K562 (cell line): ENCODE measurements around the gene PRSS56. TPM values are rescaled to one million over a fixed set of nuclear protein-coding genes. Genes with fewer than 3 reads are reported as not detected.

Experiments used
- ATAC-seq: fragments of 200-7000 bp; cut with Tn5 transposase; 3 replicates; pipeline ENCODE4 v1.9.1; 2020; ENCODE audit warnings: moderate library complexity
- BruUV-seq: library from RNA; stranded (reverse); fragments of 400-500 nt; replicated peaks from 2 replicates; lab custom pipeline; 2021; lab: Mats Ljungman, UMichigan
- CTCF ChIA-PET: fragments of 300-600 bp; formaldehyde crosslinking; extraction: SDS; loops from one replicate; lab custom pipeline; 2021; ENCODE audit warnings: low intra/inter-chr PET ratio; lab: Yijun Ruan, JAX
- POLR2A ChIA-PET: fragments of 300-600, 350-650 bp; sonication (Branson Sonifier 250); formaldehyde crosslinking; extraction: SDS; loops from one replicate; lab custom pipeline; 2021; ENCODE audit warnings: antibody characterized with exemption, inconsistent platforms; lab: Yijun Ruan, JAX
- DNase-seq, 4 experiments: peaks; one replicate each; pipeline versions ENCODE4 v3.0.0 to v3.0.0-alpha.2; 2011 to 2018; ENCODE audit warnings: low spot score in 3 of 4, mixed read lengths in 3 of 4; ENCODE audit errors: extremely low read depth in 1 of 4
- FAIRE-seq: peaks from 2 replicates; lab custom pipeline; 2011; peaks lifted over from hg19 to GRCh38; lab: Jason Lieb, UNC
- H2AFZ ChIP-seq: 2 replicates; pipeline ENCODE4 v1.6.0; 2011; ENCODE audit warnings: low read depth, low read length, control low read depth, inconsistent platforms
- H3K27ac ChIP-seq: fragments of 200-600 bp; 3 replicates; pipeline ENCODE4 v1.8.0; 2011; ENCODE audit warnings: low read depth, mild to moderate bottlenecking, control low read depth, inconsistent platforms, low read length, moderate library complexity, mixed read lengths; ENCODE audit errors: extremely low read depth
- H3K27me3 ChIP-seq, 2 experiments: fragments of 300-600 bp in 1 of 2; 2 replicates in 1 of 2; 3 replicates in 1 of 2; pipeline versions ENCODE4 v1.6.0 to v1.8.0; 2011; ENCODE audit warnings: inconsistent platforms in 2 of 2, low read length in 2 of 2, mild to moderate bottlenecking in 1 of 2, mixed read lengths in 1 of 2, moderate library complexity in 1 of 2; ENCODE audit not compliant: control insufficient read depth in 2 of 2, insufficient read depth in 2 of 2
- H3K36me3 ChIP-seq: fragments of 300-600 bp; 3 replicates; pipeline ENCODE4 v1.8.0; 2011; ENCODE audit warnings: mild to moderate bottlenecking, low read length, inconsistent platforms; ENCODE audit not compliant: control insufficient read depth, insufficient read depth
- H3K4me1 ChIP-seq, 2 experiments: fragments of 200-600 bp in 1 of 2; replicated peaks in 1 of 2; 2 replicates in 1 of 2; 3 replicates in 1 of 2; pipeline versions ENCODE4 v1.5.1 to v1.8.0; 2011; ENCODE audit warnings: inconsistent platforms in 2 of 2, low read length in 2 of 2, mild to moderate bottlenecking in 1 of 2, mixed read lengths in 1 of 2, moderate library complexity in 1 of 2; ENCODE audit not compliant: control insufficient read depth in 2 of 2, insufficient read depth in 2 of 2
- H3K4me2 ChIP-seq: 2 replicates; pipeline ENCODE4 v1.6.1; 2011; ENCODE audit warnings: low read length, control low read depth, inconsistent platforms, mixed read lengths; ENCODE audit not compliant: insufficient read depth
- H3K4me3 ChIP-seq: fragments of 200-600 bp; sonication (generic), shearing (Covaris generic); 2 replicates; pipeline ENCODE4 v1.5.1; 2016; ENCODE audit warnings: control low read depth, inconsistent platforms
- H3K79me2 ChIP-seq: fragments of 200-600 bp; 3 replicates; pipeline ENCODE4 v1.8.0; 2011; ENCODE audit warnings: low read length, inconsistent platforms; ENCODE audit not compliant: control insufficient read depth, insufficient read depth
- H3K9ac ChIP-seq, 2 experiments: 2 replicates each; pipeline versions ENCODE4 v1.6.0 to v1.6.1; 2011; ENCODE audit warnings: low read depth in 2 of 2, low read length in 2 of 2, control low read depth in 1 of 2, inconsistent platforms in 1 of 2, mild to moderate bottlenecking in 1 of 2, mixed read lengths in 1 of 2; ENCODE audit not compliant: insufficient read depth in 1 of 2
- H3K9me1 ChIP-seq: one replicate; pipeline ENCODE4 v1.6.0; 2011; ENCODE audit warnings: inconsistent platforms, mild to moderate bottlenecking, low read length, moderate library complexity; ENCODE audit not compliant: control insufficient read depth, insufficient read depth
- H3K9me3 ChIP-seq: replicated peaks from 2 replicates; pipeline ENCODE4 v1.5.1; 2011; ENCODE audit warnings: low read depth, low read length, inconsistent platforms; ENCODE audit not compliant: control insufficient read depth, insufficient read depth
- H4K20me1 ChIP-seq: replicated peaks from 2 replicates; pipeline ENCODE4 v1.6.1; 2011; ENCODE audit warnings: low read length, inconsistent platforms, mixed read lengths; ENCODE audit not compliant: control insufficient read depth, insufficient read depth
- CHCHD3 ChIP-seq: fragments of 250-450 bp; sonication (Bioruptor Pico); IDR thresholded peaks from 2 replicates; pipeline ENCODE4 v2.1.2; 2022; ENCODE audit warnings: mild to moderate bottlenecking
- CHD1 ChIP-seq: fragments of 200-600 bp; sonication (generic); IDR thresholded peaks from one replicate; pipeline ENCODE4 v1.6.1; 2012; ENCODE audit warnings: mild to moderate bottlenecking, moderate library complexity, low read length, inconsistent platforms
- CHD4 ChIP-seq: fragments of 200-600 bp; sonication (generic); IDR thresholded peaks from 3 replicates; pipeline ENCODE4 v1.6.1; 2012; ENCODE audit warnings: low read depth, mild to moderate bottlenecking, mixed read lengths, low read length, inconsistent platforms; ENCODE audit not compliant: insufficient read depth, insufficient replicate concordance, poor library complexity, severe bottlenecking
- KLF13 ChIP-seq: fragments of 450-650 bp; IDR thresholded peaks from 2 replicates; pipeline ENCODE4 v1.6.1; 2016; ENCODE audit warnings: missing genetic modification characterization, low read depth, mild to moderate bottlenecking, missing compliant biosample characterization, moderate library complexity, borderline replicate concordance
- NEUROD1 ChIP-seq: fragments of 150-350 bp; IDR thresholded peaks from 2 replicates; pipeline ENCODE4 v1.6.1; 2014; ENCODE audit warnings: borderline replicate concordance, low read length, low read depth; ENCODE audit not compliant: partially characterized antibody
- POLR2G ChIP-seq: fragments of 200-400 bp; formaldehyde crosslinking; IDR thresholded peaks from 2 replicates; pipeline ENCODE4 v1.6.1; 2017; ENCODE audit warnings: low read depth, mild to moderate bottlenecking, antibody characterized with exemption, low read length, moderate library complexity
- PPARD ChIP-seq: fragments of 250-450 bp; sonication (Bioruptor Pico); IDR thresholded peaks from 2 replicates; pipeline ENCODE4 v1.8.0; 2022; ENCODE audit warnings: inconsistent platforms, mild to moderate bottlenecking, moderate library complexity
- WGBS: fragments of 100-300 bp; shearing (Covaris generic); methylation state at CpG from one replicate; pipeline ENCODE4 v1.1.6; 2016; ENCODE audit warnings: low coverage, mixed read lengths; ENCODE audit not compliant: insufficient coverage; ENCODE audit errors: missing lambda C conversion rate; 5-methylcytosine and 5-hydroxymethylcytosine counted together
- in situ Hi-C: fragments of 300-500 bp; cut with MboI; formaldehyde crosslinking; loops from 4 replicates; pipeline ENCODE4 v1.15.0; 2018; ENCODE audit warnings: inconsistent platforms, mixed read lengths
- intact Hi-C: fragments of 100-400 bp; cut with micrococcal nuclease; formaldehyde crosslinking; loops from 2 replicates; pipeline ENCODE4 v1.14.2; 2022
- polyA plus RNA-seq, 8 experiments: library from polyadenylated mRNA; depleted of rRNA in 4 of 8; stranded (reverse) in 5 of 8; unstranded in 3 of 8; fragments of >200 nt; fragmentation: Nextera tagmentation in 2 of 8; fragmentation: Illumina TruSeq in 1 of 8; extraction: Ambion mirVana in 2 of 8; extraction: Trizol in 1 of 8; gene quantifications; 2 replicates each; pipeline versions ENCODE4 v1.2.1 to v1.2.3, GENCODE V29; 2011 to 2014; ENCODE audit warnings: inconsistent platforms in 1 of 8, missing spikeins in 1 of 8
- total RNA-seq, 7 experiments: library from RNA; depleted of rRNA in 6 of 7; stranded (reverse); fragments of >200 nt in 6 of 7; fragmentation: Illumina TruSeq in 2 of 7; extraction: Trizol in 2 of 7; gene quantifications; 2 replicates each; pipeline versions ENCODE4 v1.2.1 to v1.2.3, GENCODE V29; 2011 to 2021; ENCODE audit warnings: low replicate concordance in 1 of 7

The PRSS56 gene
- total and polyA plus RNA-seq, 9 of the 15 experiments (the other 6 are each of a cell fraction or from before 2014, with no cell fraction given): not detected

DNA sequence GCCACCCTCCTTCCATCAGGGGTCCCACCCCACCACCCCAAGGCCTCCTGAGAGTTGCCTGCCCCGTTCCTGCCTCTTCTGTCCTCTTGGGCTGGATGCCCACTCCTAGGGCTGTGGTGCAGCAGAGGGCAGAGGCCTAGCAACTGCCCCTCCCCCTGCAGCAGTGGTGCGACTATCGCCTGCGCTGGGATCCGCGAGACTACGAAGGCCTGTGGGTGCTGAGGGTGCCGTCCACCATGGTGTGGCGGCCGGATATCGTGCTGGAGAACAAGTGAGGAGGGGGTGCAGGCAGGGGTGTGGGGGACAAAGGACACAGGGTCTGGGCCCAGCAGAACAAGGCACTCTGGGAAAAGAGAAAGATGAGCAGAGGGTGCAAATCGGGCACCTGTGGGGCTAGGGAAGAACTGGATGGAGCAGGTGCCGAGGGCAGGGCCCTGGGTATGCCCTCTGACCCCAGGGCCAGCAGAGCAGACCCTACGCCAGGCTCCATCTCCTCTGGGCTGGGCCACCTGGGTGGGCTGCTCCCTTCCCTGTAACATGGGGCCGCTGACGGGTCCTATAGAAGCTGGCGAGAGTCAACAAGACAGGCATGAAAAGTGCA is 20.4 kb downstream of the PRSS56 start:
- POLR2A ChIA-PET: interaction anchor here (1.2 kb wide), 1 partner anchor 76 kb away, joined by 3 read pairs; no protein-coding TSS in a partner anchor
- Histone ChIP-seq H3K4me1 (peaks cover 0 to 35% of the 10 kb centered on the region in 2 experiments; a peak in 2 of 5 replicates), H3K9ac (no peak overlapping the region; a peak in 1 of 4 replicates), H2AFZ (no peak overlapping the region), H3K36me3 (no peaks in the 10 kb centered on the region), H3K27ac (no peak overlapping the region), H3K4me3 (no peak overlapping the region), H3K79me2 (no peaks in the 10 kb centered on the region), H3K9me3 (no peaks in the 10 kb centered on the region), H3K9me1 (no peaks in the 10 kb centered on the region)
- intact Hi-C loops: no loop called here
- BruUV-seq: no TSS peak
- 47% methylated on average over 8 of the region's 17 CpGs for WGBS
- CTCF ChIA-PET: no interaction called here
- no peak for TF ChIP-seq CHD1
- peak; percentile 61 for TF ChIP-seq POLR2G
- no peak for TF ChIP-seq CHD4
- no peak for TF ChIP-seq CHCHD3 (CRISPR knock-in tag)
- TF ChIP-seq KLF13 (tag): no peak
- TF ChIP-seq PPARD (CRISPR knock-in tag): no peak
- no peak for TF ChIP-seq NEUROD1
- TF ChIP-seq, all 486 proteins: peak for 1
- no peak overlapping the region for H3K4me2 ChIP-seq
- DNase-seq (peak in 1 of 4 experiments; percentile 14), ATAC-seq (no peak), FAIRE-seq (no peak)
- in situ Hi-C loops: no loop called here
- no peaks in the 10 kb centered on the region for H3K27me3 ChIP-seq
- no peaks in the 10 kb centered on the region for H4K20me1 ChIP-seq
